H1 (cell line): ENCODE measurements around the gene TFEC. TPM values are rescaled to one million over a fixed set of nuclear protein-coding genes. Genes with fewer than 3 reads are reported as not detected.

ENCODE experiments used
- CTCF ChIA-PET: fragments of 300-600 bp; sonication (Branson Sonifier 250); formaldehyde crosslinking; loops from one replicate; lab custom pipeline; 2021; ENCODE audit not compliant: partially characterized antibody; lab: Charles Lee
- POLR2A ChIA-PET: fragments of 300-600 bp; sonication (Branson Sonifier 250); formaldehyde crosslinking; loops from one replicate; lab custom pipeline; 2021; ENCODE audit warnings: inconsistent platforms; ENCODE audit not compliant: partially characterized antibody; lab: Charles Lee
- DNase-seq, 2 experiments: peaks; one replicate each; pipeline versions ENCODE4 v3.0.0 to v3.0.0-alpha.2; 2010 to 2022; ENCODE audit warnings: low spot score in 2 of 2, low read depth in 1 of 2, mixed read lengths in 1 of 2
- FAIRE-seq: peaks from 2 replicates; lab custom pipeline; 2011; peaks lifted over from hg19 to GRCh38; lab: Jason Lieb, UNC
- H2AFZ ChIP-seq: 2 replicates; pipeline ENCODE4 v1.8.1; 2012; ENCODE audit warnings: low read length, inconsistent platforms
- H2AK5ac ChIP-seq: 2 replicates; pipeline ENCODE4 v1.6.1; 2013; ENCODE audit warnings: low read depth, low read length
- H2BK120ac ChIP-seq: replicated peaks from 2 replicates; pipeline ENCODE3; 2013; ENCODE audit warnings: low read depth, low read length, inconsistent platforms
- H2BK12ac ChIP-seq: 2 replicates; pipeline ENCODE4 v1.6.1; 2013; ENCODE audit warnings: low read depth, low read length
- H2BK15ac ChIP-seq: 2 replicates; pipeline ENCODE4 v1.6.1; 2013; ENCODE audit warnings: low read length
- H2BK20ac ChIP-seq: 2 replicates; pipeline ENCODE4 v1.6.1; 2013; ENCODE audit warnings: low read length
- H2BK5ac ChIP-seq: 2 replicates; pipeline ENCODE4 v1.6.1; 2013; ENCODE audit warnings: low read depth, low read length
- H3K14ac ChIP-seq: 2 replicates; pipeline ENCODE4 v1.6.1; 2013; ENCODE audit warnings: inconsistent platforms; ENCODE audit not compliant: insufficient read length
- H3K18ac ChIP-seq: 2 replicates; pipeline ENCODE4 v1.6.1; 2013; ENCODE audit warnings: low read length; ENCODE audit errors: extremely low read depth
- H3K23ac ChIP-seq: 2 replicates; pipeline ENCODE4 v1.6.1; 2013; ENCODE audit warnings: inconsistent platforms; ENCODE audit not compliant: insufficient read length
- H3K23me2 ChIP-seq: 2 replicates; pipeline ENCODE4 v1.6.1; 2013; ENCODE audit warnings: low read depth, low read length
- H3K27ac ChIP-seq: 2 replicates; pipeline ENCODE4 v1.6.1; 2011; ENCODE audit warnings: low read depth, low read length, inconsistent platforms
- H3K27me3 ChIP-seq, 4 experiments: replicated peaks in 1 of 4; 1 replicate in 1 of 4; 2 replicates in 3 of 4; pipeline versions ENCODE4 v1.6.1 to v1.8.1; 2011 to 2013; ENCODE audit warnings: low read length in 3 of 4, mild to moderate bottlenecking in 3 of 4, inconsistent platforms in 2 of 4, mixed read lengths in 2 of 4, moderate library complexity in 1 of 4; ENCODE audit not compliant: control insufficient read depth in 3 of 4, insufficient read depth in 3 of 4; ENCODE audit errors: extremely low read depth in 1 of 4
- H3K36me3 ChIP-seq, 4 experiments: 2 replicates each; pipeline versions ENCODE4 v1.6.1 to v1.8.1; 2011 to 2013; ENCODE audit warnings: mild to moderate bottlenecking in 4 of 4, low read length in 3 of 4, moderate library complexity in 2 of 4, control low read depth in 1 of 4, inconsistent platforms in 1 of 4; ENCODE audit not compliant: insufficient read depth in 4 of 4, control insufficient read depth in 2 of 4
- H3K4ac ChIP-seq: replicated peaks from 2 replicates; pipeline ENCODE3; 2013; ENCODE audit warnings: low read length, low read depth, mixed read lengths, inconsistent platforms; ENCODE audit not compliant: insufficient read length
- H3K4me1 ChIP-seq, 4 experiments: replicated peaks in 1 of 4; 1 replicate in 1 of 4; 2 replicates in 3 of 4; pipeline versions ENCODE4 v1.6.1 to v1.8.1; 2011 to 2013; ENCODE audit warnings: low read length in 3 of 4, inconsistent platforms in 2 of 4, mixed read lengths in 1 of 4; ENCODE audit not compliant: insufficient read depth in 4 of 4, control insufficient read depth in 3 of 4
- H3K4me2 ChIP-seq, 2 experiments: 2 replicates each; pipeline versions ENCODE4 v1.6.1 to v1.8.1; 2011 to 2013; ENCODE audit warnings: low read depth in 2 of 2, low read length in 2 of 2, control low read depth in 1 of 2, inconsistent platforms in 1 of 2, mild to moderate bottlenecking in 1 of 2; ENCODE audit not compliant: insufficient read depth in 1 of 2
- H3K4me3 ChIP-seq, 4 experiments: fragments of 200-600, 300-600 bp in 1 of 4; sonication (generic), shearing (Covaris generic), sonication (Bioruptor Twin) in 1 of 4; 2 replicates each; pipeline versions ENCODE4 v1.5.1 to v1.8.1; 2011 to 2016; ENCODE audit warnings: low read length in 4 of 4, low read depth in 3 of 4, control low read depth in 2 of 4, inconsistent platforms in 2 of 4, mild to moderate bottlenecking in 2 of 4, mixed read lengths in 1 of 4, moderate library complexity in 1 of 4; ENCODE audit not compliant: insufficient read depth in 2 of 4; ENCODE audit errors: extremely low read depth in 1 of 4
- H3K56ac ChIP-seq: replicated peaks from 2 replicates; pipeline ENCODE3; 2013; ENCODE audit warnings: low read depth, mild to moderate bottlenecking, mixed read lengths, low read length, inconsistent platforms; ENCODE audit not compliant: insufficient read length
- H3K79me1 ChIP-seq: 2 replicates; pipeline ENCODE4 v1.6.1; 2013; ENCODE audit warnings: low read depth, low read length, control low read depth
- H3K79me2 ChIP-seq, 2 experiments: 2 replicates each; pipeline versions ENCODE4 v1.6.1 to v1.8.1; 2012 to 2013; ENCODE audit warnings: low read length in 2 of 2, mild to moderate bottlenecking in 2 of 2, inconsistent platforms in 1 of 2; ENCODE audit not compliant: insufficient read depth in 2 of 2, control insufficient read depth in 1 of 2
- H3K9ac ChIP-seq, 4 experiments: replicated peaks in 1 of 4; 1 replicate in 1 of 4; 2 replicates in 3 of 4; pipeline versions ENCODE4 v1.6.1 to v1.8.1; 2011 to 2013; ENCODE audit warnings: low read depth in 3 of 4, low read length in 3 of 4, control low read depth in 2 of 4, mild to moderate bottlenecking in 2 of 4, moderate library complexity in 2 of 4, inconsistent platforms in 1 of 4; ENCODE audit errors: extremely low read depth in 1 of 4
- H3K9me3 ChIP-seq, 2 experiments: 2 replicates each; pipeline versions ENCODE4 v1.6.1 to v1.8.1; 2012 to 2013; ENCODE audit warnings: mild to moderate bottlenecking in 2 of 2, moderate library complexity in 2 of 2, control low read depth in 1 of 2, inconsistent platforms in 1 of 2, low read depth in 1 of 2, low read length in 1 of 2, mixed read lengths in 1 of 2; ENCODE audit not compliant: insufficient read depth in 2 of 2
- H4K20me1 ChIP-seq, 2 experiments: replicated peaks in 1 of 2; 2 replicates each; pipeline versions ENCODE3 to v1.8.1; 2011 to 2013; ENCODE audit warnings: inconsistent platforms in 2 of 2, low read length in 2 of 2, mild to moderate bottlenecking in 1 of 2; ENCODE audit not compliant: insufficient read depth in 2 of 2, control insufficient read depth in 1 of 2
- H4K5ac ChIP-seq: 2 replicates; pipeline ENCODE4 v1.6.1; 2013; ENCODE audit warnings: low read length, low read depth, mixed read lengths, inconsistent platforms; ENCODE audit not compliant: insufficient read length
- H4K8ac ChIP-seq: 2 replicates; pipeline ENCODE4 v1.8.0; 2013; ENCODE audit warnings: mild to moderate bottlenecking, moderate library complexity, low read length, inconsistent platforms; ENCODE audit not compliant: insufficient read depth; ENCODE audit errors: extremely low read depth
- H4K91ac ChIP-seq: replicated peaks from 2 replicates; pipeline ENCODE3; 2013; ENCODE audit warnings: low read length, mixed read lengths, inconsistent platforms; ENCODE audit not compliant: insufficient read length
- BRCA1 ChIP-seq: IDR thresholded peaks from 2 replicates; pipeline ENCODE4 v1.6.1; 2012; ENCODE audit warnings: low read depth, low read length, improper control_type of control experiment
- CBX5 ChIP-seq: fragments of 300-800, 300-1000 bp; sonication (generic); IDR thresholded peaks from 2 replicates; pipeline ENCODE4 v1.7.1; 2016; ENCODE audit warnings: antibody characterized with exemption, low read length, low read depth
- HDAC2 ChIP-seq, 2 experiments: fragments of 300-600 bp in 1 of 2; sonication (generic) in 1 of 2; IDR thresholded peaks; 2 replicates each; pipeline ENCODE4 v1.6.1; 2011 to 2012; ENCODE audit warnings: low read depth in 2 of 2, low read length in 2 of 2, mild to moderate bottlenecking in 2 of 2, moderate library complexity in 2 of 2, borderline replicate concordance in 1 of 2, inconsistent platforms in 1 of 2
- PHF8 ChIP-seq: fragments of 200-600 bp; sonication (generic); conservative IDR thresholded peaks from 2 replicates; pipeline ENCODE4 v1.7.1; 2012; ENCODE audit warnings: low read depth, mild to moderate bottlenecking, inconsistent platforms, low read length, moderate library complexity
- RFX5 ChIP-seq: IDR thresholded peaks from 2 replicates; pipeline ENCODE4 v1.6.1; 2011; ENCODE audit warnings: low read depth, low read length, improper control_type of control experiment, borderline replicate concordance
- SIX5 ChIP-seq: IDR thresholded peaks from 2 replicates; pipeline ENCODE4 v1.6.1; 2011; ENCODE audit warnings: mild to moderate bottlenecking, low read depth, low read length
- SP2 ChIP-seq: IDR thresholded peaks from 2 replicates; pipeline ENCODE4 v1.6.1; 2012; ENCODE audit warnings: mild to moderate bottlenecking, low read length, inconsistent platforms
- SP4 ChIP-seq: IDR thresholded peaks from 2 replicates; pipeline ENCODE4 v1.6.1; 2012; ENCODE audit warnings: low read length, inconsistent platforms
- SRF ChIP-seq: IDR thresholded peaks from 2 replicates; pipeline ENCODE4 v1.6.1; 2011; ENCODE audit warnings: mild to moderate bottlenecking, low read depth, low read length, moderate library complexity
- TEAD4 ChIP-seq: IDR thresholded peaks from 2 replicates; pipeline ENCODE4 v1.6.1; 2012; ENCODE audit warnings: low read depth, low read length, inconsistent platforms, mixed read lengths
- polyA plus RNA-seq, 7 experiments: library from polyadenylated mRNA; depleted of rRNA in 3 of 7; stranded (reverse) in 5 of 7; unstranded in 2 of 7; fragments of >200 nt in 5 of 7; fragments of 200-250 nt in 2 of 7; gene quantifications; 1 replicate in 5 of 7; 2 replicates in 1 of 7; 4 replicates in 1 of 7; pipeline versions ENCODE4 v1.2.1 to v1.2.3, GENCODE V29; 2011 to 2013; ENCODE audit warnings: missing spikeins in 2 of 7, mixed read lengths in 2 of 7
- total RNA-seq: library from RNA; stranded (reverse); fragmentation: NEBNext Ultra II Directional; extraction: Animal tissue kit (Norgen Biotek cat#: 25700); gene quantifications from 2 replicates; pipeline ENCODE4 v1.2.1, GENCODE V29; 2021
- TF ChIP-seq, protein P1 (sequence below): IDR thresholded peaks from 2 replicates; pipeline ENCODE4 v1.6.1; 2011; ENCODE audit warnings: low read length, improper control_type of control experiment
- TF ChIP-seq, protein P2 (sequence below): IDR thresholded peaks from 2 replicates; pipeline ENCODE4 v1.6.1; 2012; ENCODE audit warnings: low read length, inconsistent platforms

The TFEC gene
- total and polyA plus RNA-seq, 2 of the 8 experiments (the other 6 are each of a cell fraction or from before 2014, with no cell fraction given): not detected

DNA sequence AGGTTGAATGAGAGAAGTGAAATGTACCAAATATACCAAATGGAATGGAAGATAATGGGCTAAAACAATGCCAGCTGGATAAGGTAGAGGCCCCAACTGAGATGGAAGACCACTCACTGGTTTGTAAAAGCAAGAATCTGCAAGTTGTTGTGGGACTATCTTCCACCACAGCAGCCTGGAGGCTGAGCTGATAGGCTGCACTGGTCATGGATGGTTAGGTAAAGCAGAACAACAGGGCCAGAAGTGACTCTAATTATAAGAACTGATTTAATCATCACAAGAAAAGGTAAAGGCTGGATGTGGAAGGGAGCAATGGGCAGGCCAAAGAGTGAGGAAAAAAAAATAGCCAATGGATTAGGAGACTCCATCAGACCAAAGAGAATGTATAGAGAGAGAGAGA lies 11.8 kb downstream of the TFEC start:
- DNase-seq: no peak
- H4K20me1 ChIP-seq: no peaks in the 10 kb centered on the region
- no peak overlapping the region for H3K9ac ChIP-seq
- no peak overlapping the region for H3K23ac ChIP-seq
- H2BK20ac ChIP-seq: no peak overlapping the region
- H3K36me3 ChIP-seq: no peaks in the 10 kb centered on the region
- ChIA-PET POLR2A (no interaction called here), CTCF (interaction anchor here (0.7 to 1.2 kb wide), 3 partner anchors 10 to 17 kb away, joined by 3 read pairs; no protein-coding TSS in a partner anchor)
- no peak overlapping the region for H3K14ac ChIP-seq
- H2BK5ac ChIP-seq: no peak overlapping the region
- H2AFZ ChIP-seq: no peak overlapping the region
- no peaks in the 10 kb centered on the region for H3K79me2 ChIP-seq
- no peaks in the 10 kb centered on the region for H3K9me3 ChIP-seq
- no peak overlapping the region for H3K27ac ChIP-seq
- no peak overlapping the region for H3K56ac ChIP-seq
- H3K4me3 ChIP-seq: no peak overlapping the region
- FAIRE-seq: no peak
- no peak overlapping the region for H4K91ac ChIP-seq
- no peak overlapping the region for H4K5ac ChIP-seq
- no peak overlapping the region for H2BK120ac ChIP-seq
- no peaks in the 10 kb centered on the region for H3K79me1 ChIP-seq
- 0 out of 7 replicates have a peak, but pooled peaks cover 0 to 3% (median 0%) of the 10 kb centered on the region in 4 experiments for H3K4me1 ChIP-seq
- no peak overlapping the region for H3K4me2 ChIP-seq
- H4K8ac ChIP-seq: no peak overlapping the region
- no peak overlapping the region for H3K18ac ChIP-seq
- no peaks in the 10 kb centered on the region for H3K23me2 ChIP-seq
- no peak overlapping the region for H3K4ac ChIP-seq
- H2BK12ac ChIP-seq: no peak overlapping the region
- H2BK15ac ChIP-seq: no peak overlapping the region
- no peak overlapping the region for H2AK5ac ChIP-seq
- no peaks in the 10 kb centered on the region for H3K27me3 ChIP-seq
- TF ChIP-seq HDAC2 (IDR thresholded peaks at IDR 0.05; ENCODE audit: borderline replicate concordance in 1 of 2, low read depth in 2 of 2, low read length in 2 of 2) (no peak), RFX5 (no peak), SRF (no peak), SP4 (no peak), SP2 (no peak), BRCA1 (no peak), SIX5 (no peak), CBX5 (no peak), PHF8 (no peak), TEAD4 (no peak)
- TF ChIP-seq, protein P1, sequence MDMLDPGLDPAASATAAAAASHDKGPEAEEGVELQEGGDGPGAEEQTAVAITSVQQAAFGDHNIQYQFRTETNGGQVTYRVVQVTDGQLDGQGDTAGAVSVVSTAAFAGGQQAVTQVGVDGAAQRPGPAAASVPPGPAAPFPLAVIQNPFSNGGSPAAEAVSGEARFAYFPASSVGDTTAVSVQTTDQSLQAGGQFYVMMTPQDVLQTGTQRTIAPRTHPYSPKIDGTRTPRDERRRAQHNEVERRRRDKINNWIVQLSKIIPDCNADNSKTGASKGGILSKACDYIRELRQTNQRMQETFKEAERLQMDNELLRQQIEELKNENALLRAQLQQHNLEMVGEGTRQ: no peak
- TF ChIP-seq, protein P2, sequence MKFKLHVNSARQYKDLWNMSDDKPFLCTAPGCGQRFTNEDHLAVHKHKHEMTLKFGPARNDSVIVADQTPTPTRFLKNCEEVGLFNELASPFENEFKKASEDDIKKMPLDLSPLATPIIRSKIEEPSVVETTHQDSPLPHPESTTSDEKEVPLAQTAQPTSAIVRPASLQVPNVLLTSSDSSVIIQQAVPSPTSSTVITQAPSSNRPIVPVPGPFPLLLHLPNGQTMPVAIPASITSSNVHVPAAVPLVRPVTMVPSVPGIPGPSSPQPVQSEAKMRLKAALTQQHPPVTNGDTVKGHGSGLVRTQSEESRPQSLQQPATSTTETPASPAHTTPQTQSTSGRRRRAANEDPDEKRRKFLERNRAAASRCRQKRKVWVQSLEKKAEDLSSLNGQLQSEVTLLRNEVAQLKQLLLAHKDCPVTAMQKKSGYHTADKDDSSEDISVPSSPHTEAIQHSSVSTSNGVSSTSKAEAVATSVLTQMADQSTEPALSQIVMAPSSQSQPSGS: no peak
